Panc1 (cell line): ENCODE data around the gene SNRNP25. TPM values are rescaled to one million over a fixed set of nuclear protein-coding genes. Genes with fewer than 3 reads are reported as not detected.

ENCODE experiments used
- ATAC-seq: fragments of 200-7000 bp; cut with Tn5 transposase; 2 replicates; pipeline ENCODE4 v1.9.1; 2020; ENCODE audit warnings: mild to moderate bottlenecking, moderate library complexity
- BruUV-seq: library from RNA; stranded (reverse); fragments of 400-500 nt; replicated peaks from 2 replicates; lab custom pipeline; 2021; lab: Mats Ljungman, UMichigan
- CTCF ChIA-PET: fragments of 300-600 bp; sonication (Branson Sonifier 250); formaldehyde crosslinking; loops from one replicate; lab custom pipeline; 2022; ENCODE audit warnings: antibody characterized with exemption; lab: Charles Lee
- POLR2A ChIA-PET: fragments of 300-600 bp; sonication (Branson Sonifier 250); formaldehyde crosslinking; loops from one replicate; lab custom pipeline; 2022; ENCODE audit warnings: antibody characterized with exemption; lab: Charles Lee
- DNase-seq: peaks from one replicate; pipeline ENCODE4 v3.0.0-alpha.2; 2010; ENCODE audit warnings: low read depth, low spot score
- H3K27ac ChIP-seq: 2 replicates; pipeline ENCODE4 v1.5.1; 2011; ENCODE audit warnings: mild to moderate bottlenecking, low read length, inconsistent platforms
- H3K27me3 ChIP-seq: fragments of 200-500 bp; sonication (Bioruptor generic); 2 replicates; pipeline ENCODE4 v1.6.0; 2014; ENCODE audit warnings: low read length, inconsistent platforms; ENCODE audit not compliant: control insufficient read depth, insufficient read depth
- H3K36me3 ChIP-seq: fragments of 200-500 bp; sonication (Bioruptor generic); 2 replicates; pipeline ENCODE4 v1.5.1; 2014; ENCODE audit warnings: inconsistent platforms, mild to moderate bottlenecking, low read length, moderate library complexity; ENCODE audit not compliant: control insufficient read depth, insufficient read depth
- H3K4me1 ChIP-seq: 2 replicates; pipeline ENCODE4 v1.5.1; 2011; ENCODE audit warnings: inconsistent platforms, mild to moderate bottlenecking, low read length, moderate library complexity; ENCODE audit not compliant: control insufficient read depth, insufficient read depth
- H3K4me3 ChIP-seq, 2 experiments: 2 replicates each; pipeline ENCODE4 v1.5.1; 2011 to 2012; ENCODE audit warnings: low read depth in 2 of 2, low read length in 2 of 2, mild to moderate bottlenecking in 2 of 2, inconsistent platforms in 1 of 2, moderate library complexity in 1 of 2
- H3K9me3 ChIP-seq: fragments of 200-500 bp; sonication (Bioruptor generic); 2 replicates; pipeline ENCODE4 v1.5.1; 2014; ENCODE audit warnings: low read depth, mild to moderate bottlenecking, inconsistent platforms, low read length, moderate library complexity; ENCODE audit not compliant: control insufficient read depth, insufficient read depth
- CTCF ChIP-seq: fragments of 450-650 bp; IDR thresholded peaks from 2 replicates; pipeline ENCODE4 v1.5.1; 2017; ENCODE audit warnings: mild to moderate bottlenecking
- POLR2AphosphoS5 ChIP-seq: IDR thresholded peaks from 2 replicates; pipeline ENCODE4 v1.6.1; 2012; ENCODE audit warnings: mild to moderate bottlenecking, low read depth, low read length, moderate library complexity
- REST ChIP-seq, 2 experiments: IDR thresholded peaks; 2 replicates each; pipeline ENCODE4 v1.6.1; 2011 to 2012; ENCODE audit warnings: low read depth in 2 of 2, control low read depth in 1 of 2, low read length in 1 of 2, mild to moderate bottlenecking in 1 of 2, moderate library complexity in 1 of 2; ENCODE audit not compliant: insufficient read depth in 1 of 2
- SIN3A ChIP-seq: IDR thresholded peaks from 2 replicates; pipeline ENCODE4 v1.6.1; 2012; ENCODE audit warnings: low read depth, mild to moderate bottlenecking, low read length, moderate library complexity, borderline replicate concordance; ENCODE audit not compliant: insufficient read depth
- TCF7L2 ChIP-seq: IDR thresholded peaks from 2 replicates; pipeline ENCODE4 v1.6.1; 2011; ENCODE audit warnings: mild to moderate bottlenecking, low read depth, low read length, inconsistent platforms
- in situ Hi-C: cut with HindIII; loops from 2 replicates; pipeline ENCODE4 v1.10.0; 2016; ENCODE audit warnings: low sequenced_read_pairs, low pct_unique_long_range_greater_than_20kb
- intact Hi-C: fragments of 100-400 bp; cut with micrococcal nuclease; formaldehyde crosslinking; loops from one replicate; pipeline ENCODE4 v1.10.0; 2022; ENCODE audit not compliant: unreplicated experiment
- total RNA-seq: library from RNA; stranded (reverse); gene quantifications from one replicate; pipeline ENCODE4 v1.2.1, GENCODE V29; 2021; ENCODE audit not compliant: unreplicated experiment

Gene SNRNP25
- total RNA-seq, 1 experiment from 2014 or later = 83.5 TPM

- Histone ChIP-seq H3K27me3 (no peaks in the 10 kb centered on the region), H3K9me3 (no peaks in the 10 kb centered on the region), H3K4me3 (no peak overlapping the region), H3K27ac (no peak overlapping the region), H3K4me1 (peaks cover 4% of the 10 kb centered on the region; the same call in 1 of the 2 replicates), H3K36me3 (no peaks in the 10 kb centered on the region)
- TF ChIP-seq SIN3A (no peak), POLR2AphosphoS5 (no peak), CTCF (no peak), TCF7L2 (no peak), REST (IDR thresholded peaks at IDR 0.05; ENCODE audit: insufficient read depth in 1 of 2, low read depth in 2 of 2, low read length in 1 of 2) (no peak)
- in situ Hi-C loops (no loop called here), intact Hi-C loops (no loop called here)
- DNase-seq = no peak
- ChIA-PET POLR2A (no interaction called here), CTCF (no interaction called here)
- BruUV-seq = no TSS peak
- ATAC-seq = no peak
Measured at GRCh38 chr16:60929-61878, 7.6 kb downstream of the SNRNP25 start.

GRCh38 chr16:61879-62281, 8.3 kb downstream of the SNRNP25 start:
- Histone ChIP-seq H3K4me3 (no peak overlapping the region), H3K27ac (no peak overlapping the region), H3K36me3 (no peaks in the 10 kb centered on the region), H3K4me1 (peaks cover 7% of the 10 kb centered on the region), H3K9me3 (no peaks in the 10 kb centered on the region), H3K27me3 (no peaks in the 10 kb centered on the region)
- in situ Hi-C loops (no loop called here), intact Hi-C loops (no loop called here)
- ChIA-PET POLR2A (no interaction called here), CTCF (no interaction called here)
- no TSS peak for BruUV-seq
- no peak for DNase-seq
- ATAC-seq = no peak
- TF ChIP-seq REST (IDR thresholded peaks at IDR 0.05; ENCODE audit: insufficient read depth in 1 of 2, low read depth in 2 of 2, low read length in 1 of 2) (no peak), SIN3A (no peak), CTCF (no peak), TCF7L2 (no peak), POLR2AphosphoS5 (no peak)
